ENCODE measurements around the gene DISC1. TPM values are rescaled to one million over a fixed set of nuclear protein-coding genes. Genes with fewer than 3 reads are reported as not detected.
A peak's percentile ranks its signal among the peaks of the same experiment; 100 is the strongest.

Gene DISC1
- total and polyA plus RNA-seq, 2 experiments from 2014 or later: 6.5 to 11.5 TPM

- no peak for DNase-seq (ENCODE audit: low read depth in 1 of 2, low spot score in 1 of 2)
- no peak for TF ChIP-seq CTCF (IDR thresholded peaks at IDR 0.05; ENCODE audit: low read depth, low read length)
- peaks cover 31% of the 10 kb centered on the region for H3K4me1 ChIP-seq (ENCODE audit: low read depth)
- no peaks in the 10 kb centered on the region for H3K36me3 ChIP-seq
- H3K4me3 ChIP-seq: no peak overlapping the region
- no peak overlapping the region for H3K27ac ChIP-seq
- H3K9me3 ChIP-seq (ENCODE audit: low read depth): no peaks in the 10 kb centered on the region
- no peaks in the 10 kb centered on the region for H3K27me3 ChIP-seq
Observed at GRCh38 chr1:231856894-231857293, 230.3 kb downstream of the DISC1 start.

- Histone ChIP-seq H3K4me3 (no peak overlapping the region), H3K4me1 (ENCODE audit: low read depth) (peaks cover 31% of the 10 kb centered on the region), H3K27ac (no peak overlapping the region), H3K9me3 (ENCODE audit: low read depth) (no peaks in the 10 kb centered on the region), H3K27me3 (no peaks in the 10 kb centered on the region), H3K36me3 (no peaks in the 10 kb centered on the region)
- DNase-seq (ENCODE audit: low read depth in 1 of 2, low spot score in 1 of 2): no peak
- no peak for TF ChIP-seq CTCF (IDR thresholded peaks at IDR 0.05; ENCODE audit: low read depth, low read length)
Observed at GRCh38 chr1:231857609-231858135, 231.1 kb downstream of the DISC1 start.

GRCh38 chr1:231860221-231861088 is 233.9 kb downstream of the DISC1 start:
- no peaks in the 10 kb centered on the region for H3K36me3 ChIP-seq
- peak in 1 of 2 donors; percentile 59 for DNase-seq (ENCODE audit: low read depth in 1 of 2, low spot score in 1 of 2)
- TF ChIP-seq CTCF (IDR thresholded peaks at IDR 0.05; ENCODE audit: low read depth, low read length): no peak
- no peaks in the 10 kb centered on the region for H3K9me3 ChIP-seq (ENCODE audit: low read depth)
- H3K4me3 ChIP-seq: no peak overlapping the region
- H3K4me1 ChIP-seq (ENCODE audit: low read depth): peaks cover 34% of the 10 kb centered on the region
- no peaks in the 10 kb centered on the region for H3K27me3 ChIP-seq
- peak overlapping the region; percentile 97 for H3K27ac ChIP-seq

- Histone ChIP-seq H3K4me3 (no peak overlapping the region), H3K27ac (peak overlapping the region; percentile 97), H3K27me3 (no peaks in the 10 kb centered on the region), H3K36me3 (no peaks in the 10 kb centered on the region), H3K9me3 (ENCODE audit: low read depth) (no peaks in the 10 kb centered on the region), H3K4me1 (ENCODE audit: low read depth) (peaks cover 40% of the 10 kb centered on the region)
- DNase-seq (ENCODE audit: low read depth in 1 of 2, low spot score in 1 of 2): peak; percentile 69 to 83
- TF ChIP-seq CTCF (IDR thresholded peaks at IDR 0.05; ENCODE audit: low read depth, low read length): no peak
Observed at GRCh38 chr1:231861541-231862481, 235.2 kb downstream of the DISC1 start.

GRCh38 chr1:231862611-231863010 is 236.0 kb downstream of the DISC1 start:
- TF ChIP-seq CTCF (IDR thresholded peaks at IDR 0.05; ENCODE audit: low read depth, low read length): no peak
- H3K36me3 ChIP-seq: no peaks in the 10 kb centered on the region

More at GRCh38 chr1:231862611-231863010, 236.0 kb downstream of the DISC1 start:
- Histone ChIP-seq H3K4me3 (no peak overlapping the region), H3K27me3 (no peaks in the 10 kb centered on the region), H3K9me3 (ENCODE audit: low read depth) (no peaks in the 10 kb centered on the region), H3K4me1 (ENCODE audit: low read depth) (peaks cover 44% of the 10 kb centered on the region), H3K27ac (peak overlapping the region; percentile 97)
- DNase-seq (ENCODE audit: low read depth in 1 of 2, low spot score in 1 of 2): peak in 1 of 2 donors; percentile 19
